ENCODE data around the gene MSI2.

DNA sequence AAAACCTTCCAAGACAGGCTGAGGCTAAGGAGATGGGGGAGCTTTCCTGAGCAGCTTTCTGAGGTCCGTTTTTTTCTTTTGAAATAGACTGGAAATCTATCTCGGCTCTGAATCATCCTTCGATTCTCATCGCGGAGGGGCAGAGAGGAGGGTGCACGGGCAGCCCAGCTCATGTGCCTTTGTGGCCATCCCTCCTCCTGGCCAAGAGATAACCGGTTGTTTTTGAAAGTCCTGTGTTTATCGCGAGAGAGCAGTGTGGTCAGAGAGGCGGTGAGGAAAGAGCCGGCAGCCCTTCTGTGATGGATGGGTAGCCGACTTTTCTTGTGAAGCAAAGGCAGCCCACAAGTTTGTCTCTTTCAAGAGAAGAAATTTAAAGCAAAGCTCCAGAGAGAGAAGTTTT, 297.2 kb downstream of the MSI2 start:
- TF ChIP-seq POLR2A (IDR thresholded peaks at IDR 0.05) = no peak
- TF ChIP-seq, protein P1, sequence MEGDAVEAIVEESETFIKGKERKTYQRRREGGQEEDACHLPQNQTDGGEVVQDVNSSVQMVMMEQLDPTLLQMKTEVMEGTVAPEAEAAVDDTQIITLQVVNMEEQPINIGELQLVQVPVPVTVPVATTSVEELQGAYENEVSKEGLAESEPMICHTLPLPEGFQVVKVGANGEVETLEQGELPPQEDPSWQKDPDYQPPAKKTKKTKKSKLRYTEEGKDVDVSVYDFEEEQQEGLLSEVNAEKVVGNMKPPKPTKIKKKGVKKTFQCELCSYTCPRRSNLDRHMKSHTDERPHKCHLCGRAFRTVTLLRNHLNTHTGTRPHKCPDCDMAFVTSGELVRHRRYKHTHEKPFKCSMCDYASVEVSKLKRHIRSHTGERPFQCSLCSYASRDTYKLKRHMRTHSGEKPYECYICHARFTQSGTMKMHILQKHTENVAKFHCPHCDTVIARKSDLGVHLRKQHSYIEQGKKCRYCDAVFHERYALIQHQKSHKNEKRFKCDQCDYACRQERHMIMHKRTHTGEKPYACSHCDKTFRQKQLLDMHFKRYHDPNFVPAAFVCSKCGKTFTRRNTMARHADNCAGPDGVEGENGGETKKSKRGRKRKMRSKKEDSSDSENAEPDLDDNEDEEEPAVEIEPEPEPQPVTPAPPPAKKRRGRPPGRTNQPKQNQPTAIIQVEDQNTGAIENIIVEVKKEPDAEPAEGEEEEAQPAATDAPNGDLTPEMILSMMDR (IDR thresholded peaks at IDR 0.05) = no peak
